ENCODE measurements around the gene ADCY7. TPM values are rescaled to one million over a fixed set of nuclear protein-coding genes. Genes with fewer than 3 reads are reported as not detected.

Gene ADCY7
- total and polyA plus RNA-seq, 2 of the 4 experiments (the other 2 are of a cell fraction): 15.2 to 17.1 TPM

- no peak overlapping the region for H3K4me3 ChIP-seq (ENCODE audit: insufficient read depth, low read depth, low read length)
- intact Hi-C loops (cut with micrococcal nuclease): no loop called here
- dilution Hi-C loops (cut with HindIII; ENCODE audit: low sequenced_read_pairs, unreplicated experiment): no loop called here
- H4K5ac ChIP-seq (ENCODE audit: low read depth, low read length): no peak overlapping the region
- H2AK9ac ChIP-seq (replicated peaks; ENCODE audit: low read depth, low read length, poor library complexity): no peak overlapping the region
- no peaks in the 10 kb centered on the region for H3K9me3 ChIP-seq (ENCODE audit: control insufficient read depth, insufficient read depth, low read length)
- H4K8ac ChIP-seq (ENCODE audit: low read depth in 2 of 2, low read length in 2 of 2): no peak overlapping the region
- H3K23ac ChIP-seq (ENCODE audit: low read depth, low read length): no peak overlapping the region
- no peak overlapping the region for H2AFZ ChIP-seq (replicated peaks; ENCODE audit: low read length, poor library complexity)
- no peaks in the 10 kb centered on the region; the same call in 1 of the 2 replicates for H4K20me1 ChIP-seq (ENCODE audit: insufficient read depth, low read length)
- WGBS, 2 experiments (ENCODE audit: extremely low coverage in 2 of 2, insufficient read length in 1 of 2): 100% methylated on average over 1 of the region's 8 CpGs; no CpG with 5 or more reads in 1 of the 2 experiments
- ChIA-PET POLR2A (ENCODE audit: unreplicated experiment) (no interaction called here), CTCF (no interaction called here)
- TF ChIP-seq SMC3 (IDR thresholded peaks at IDR 0.05; ENCODE audit: low read depth, low read length): no peak
- no peak for TF ChIP-seq BHLHE40 (IDR thresholded peaks at IDR 0.05; ENCODE audit: low read depth, low read length)
- no peak for TF ChIP-seq USF2 (IDR thresholded peaks at IDR 0.05; ENCODE audit: low read depth, low read length)
- TF ChIP-seq RAD21 (IDR thresholded peaks at IDR 0.05; ENCODE audit: low read length): no peak
- no peak for TF ChIP-seq RCOR1 (IDR thresholded peaks at IDR 0.05; ENCODE audit: insufficient replicate concordance, low read length)
- no peak for TF ChIP-seq MAZ (IDR thresholded peaks at IDR 0.05; ENCODE audit: borderline replicate concordance, low read depth, low read length)
- TF ChIP-seq CEBPB (IDR thresholded peaks at IDR 0.05; ENCODE audit: low read depth, low read length): no peak
- no peak for TF ChIP-seq POLR2A (IDR thresholded peaks at IDR 0.05; ENCODE audit: low read depth, low read length)
- TF ChIP-seq NFE2L2 (IDR thresholded peaks at IDR 0.05; ENCODE audit: low read depth, low read length): no peak
- H3K9ac ChIP-seq (ENCODE audit: low read depth, low read length): no peak overlapping the region
- H3K14ac ChIP-seq (replicated peaks; ENCODE audit: low read depth, low read length): no peak overlapping the region
- no peak overlapping the region for H2AK5ac ChIP-seq (ENCODE audit: low read depth, low read length)
- H2BK20ac ChIP-seq (ENCODE audit: low read depth, low read length): no peak overlapping the region
- peaks cover 4% of the 10 kb centered on the region; the same call in 1 of the 2 replicates for H3K9me1 ChIP-seq (ENCODE audit: insufficient read depth, low read length)
- H2BK5ac ChIP-seq (ENCODE audit: low read depth, low read length, poor library complexity, severe bottlenecking): no peak overlapping the region
- H3K4me1 ChIP-seq (ENCODE audit: control insufficient read depth, insufficient read depth, low read length): peaks cover 6% of the 10 kb centered on the region
- H3K4ac ChIP-seq (ENCODE audit: low read depth, low read length): no peak overlapping the region
- H3K27ac ChIP-seq (ENCODE audit: insufficient read depth, low read length): no peak overlapping the region
- DNase-seq: no peak
- no peak overlapping the region for H2BK120ac ChIP-seq (ENCODE audit: low read depth, low read length)
- in situ Hi-C loops (cut with MboI; ENCODE audit: low sequenced_read_pairs): no loop called here
- H2BK15ac ChIP-seq (ENCODE audit: low read depth, low read length): no peak overlapping the region
- no peak for ATAC-seq (ENCODE audit: low read depth)
- no peak overlapping the region for H3K4me2 ChIP-seq (ENCODE audit: low read depth, low read length)
- H3K27me3 ChIP-seq (ENCODE audit: control insufficient read depth, insufficient read depth, low read length): peaks cover 26% of the 10 kb centered on the region
- H3K18ac ChIP-seq (ENCODE audit: low read depth, low read length): no peak overlapping the region
- no peak overlapping the region for H4K91ac ChIP-seq (ENCODE audit: insufficient read depth, low read depth, low read length)
- no peaks in the 10 kb centered on the region for H3K36me3 ChIP-seq (ENCODE audit: control insufficient read depth, insufficient read depth, low read length)
- H3K79me1 ChIP-seq (ENCODE audit: low read depth in 1 of 2, low read length in 2 of 2): no peaks in the 10 kb centered on the region
- BruUV-seq (replicated peaks): no TSS peak
- H3K56ac ChIP-seq (ENCODE audit: extremely low read depth, insufficient read depth, low read length): no peak overlapping the region
Observed at GRCh38 chr16:50253514-50253910, 12.8 kb upstream of the ADCY7 start.

Measured in IMR-90 (cell line).